Esophagus muscularis mucosa (tissue), 3 donors: Measurements from ENCODE around the gene CHRNA1.

Source experiments
- CTCF ChIP-seq, 3 experiments: fragments of 200-600 bp in 2 of 3; fragments of 450-650 bp in 1 of 3; sonication (generic) in 2 of 3; IDR thresholded peaks; one replicate each; pipeline ENCODE4 v1.5.1; 2017 to 2019; ENCODE audit warnings: antibody characterized with exemption in 3 of 3, mild to moderate bottlenecking in 2 of 3, moderate library complexity in 1 of 3
- POLR2AphosphoS5 ChIP-seq, 2 donors: sonication (generic); formaldehyde crosslinking; IDR thresholded peaks; one replicate each; pipeline ENCODE4 v1.6.1; 2017; ENCODE audit warnings: antibody characterized with exemption in 2 of 2

DNA sequence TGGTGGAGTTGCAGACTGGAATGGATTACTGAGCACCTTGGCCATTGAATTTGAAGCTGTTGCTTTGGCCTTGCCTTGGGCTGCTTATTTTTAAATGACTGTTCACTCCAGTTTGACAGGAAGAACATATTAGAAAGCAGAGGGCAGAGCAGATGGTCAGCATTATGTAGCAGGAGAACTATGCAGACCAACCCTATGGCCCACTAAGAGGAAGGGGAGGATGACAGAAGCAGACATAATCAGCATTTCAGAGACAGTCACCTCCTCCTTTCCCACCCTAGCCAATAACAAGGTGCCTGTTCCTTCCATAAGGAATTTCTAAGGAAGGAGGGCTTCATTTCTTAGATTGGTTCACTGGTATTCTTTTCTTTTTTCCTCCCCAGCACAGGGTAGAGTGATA, 2.4 kb downstream of the CHRNA1 start:
- no peak for TF ChIP-seq CTCF (IDR thresholded peaks at IDR 0.05)
- no peak for TF ChIP-seq POLR2AphosphoS5 (IDR thresholded peaks at IDR 0.05)
